Small intestine (tissue), 7 donors: ENCODE data around the gene COL5A3. TPM values are rescaled to one million over a fixed set of nuclear protein-coding genes. Genes with fewer than 3 reads are reported as not detected.
"Not testable (repeated sequence)": the region's sequence is repeated elsewhere in the genome, so short reads cannot be mapped to it uniquely, and the experiment has no call there.

ENCODE experiments used
- DNase-seq, 2 donors: peaks; one replicate each; pipeline versions ENCODE4 v3.0.0 to v3.0.0-alpha.2; 2013
- FAIRE-seq: peaks from 2 replicates; lab custom pipeline; 2012; peaks lifted over from hg19 to GRCh38; lab: Jason Lieb, UNC
- H3K27ac ChIP-seq, 3 donors: one replicate each; pipeline ENCODE4 v1.5.1; 2013; ENCODE audit warnings: low read length in 2 of 3, mild to moderate bottlenecking in 2 of 3, control low read depth in 1 of 3, inconsistent platforms in 1 of 3, low read depth in 1 of 3, moderate library complexity in 1 of 3
- H3K27me3 ChIP-seq, 3 donors: one replicate each; pipeline ENCODE4 v1.6.1; 2013; ENCODE audit warnings: low read length in 3 of 3, inconsistent platforms in 1 of 3; ENCODE audit not compliant: control insufficient read depth in 3 of 3, insufficient read depth in 3 of 3
- H3K36me3 ChIP-seq, 3 donors: one replicate each; pipeline ENCODE4 v1.6.1; 2013; ENCODE audit warnings: low read length in 3 of 3, inconsistent platforms in 1 of 3, low read depth in 1 of 3, mild to moderate bottlenecking in 1 of 3, moderate library complexity in 1 of 3; ENCODE audit not compliant: control insufficient read depth in 3 of 3, insufficient read depth in 2 of 3
- H3K4me1 ChIP-seq, 3 donors: one replicate each; pipeline ENCODE4 v1.6.1; 2013; ENCODE audit warnings: low read length in 2 of 3, inconsistent platforms in 1 of 3, low read depth in 1 of 3, mild to moderate bottlenecking in 1 of 3, moderate library complexity in 1 of 3; ENCODE audit not compliant: control insufficient read depth in 3 of 3, insufficient read depth in 2 of 3
- H3K4me3 ChIP-seq, 3 donors: one replicate each; pipeline ENCODE4 v1.5.1; 2013; ENCODE audit warnings: low read length in 3 of 3, control low read depth in 1 of 3, inconsistent platforms in 1 of 3, low read depth in 1 of 3, mild to moderate bottlenecking in 1 of 3, moderate library complexity in 1 of 3
- H3K9me3 ChIP-seq, 2 donors: one replicate each; pipeline ENCODE4 v1.6.1; 2013; ENCODE audit warnings: low read depth in 1 of 2, low read length in 1 of 2; ENCODE audit not compliant: control insufficient read depth in 2 of 2, insufficient read depth in 1 of 2
- WGBS, 3 donors: extraction: QIAGEN DNeasy Blood & Tissue Kit; methylation state at CpG; one replicate each; pipeline ENCODE4 v1.1.7; 2013; 5-methylcytosine and 5-hydroxymethylcytosine counted together
- polyA plus RNA-seq, 4 donors: library from polyadenylated mRNA; stranded (reverse) in 3 of 4; unstranded in 1 of 4; fragments of 200-250 nt in 3 of 4; fragments of 120-200 nt in 1 of 4; gene quantifications; one replicate each; pipeline versions ENCODE4 v1.2.1 to v1.2.3, GENCODE V29; 2013
- donor health status: healthy with polysubstance abuse.
- donor health status: control.
- donor health status: control.
- donor health status: Bipolar disorder and iron deficiency.
- donor health status: healthy.

COL5A3 gene
- polyA plus RNA-seq, 4 donors = 0.54 to 6.1 (median 1.5) TPM

DNA sequence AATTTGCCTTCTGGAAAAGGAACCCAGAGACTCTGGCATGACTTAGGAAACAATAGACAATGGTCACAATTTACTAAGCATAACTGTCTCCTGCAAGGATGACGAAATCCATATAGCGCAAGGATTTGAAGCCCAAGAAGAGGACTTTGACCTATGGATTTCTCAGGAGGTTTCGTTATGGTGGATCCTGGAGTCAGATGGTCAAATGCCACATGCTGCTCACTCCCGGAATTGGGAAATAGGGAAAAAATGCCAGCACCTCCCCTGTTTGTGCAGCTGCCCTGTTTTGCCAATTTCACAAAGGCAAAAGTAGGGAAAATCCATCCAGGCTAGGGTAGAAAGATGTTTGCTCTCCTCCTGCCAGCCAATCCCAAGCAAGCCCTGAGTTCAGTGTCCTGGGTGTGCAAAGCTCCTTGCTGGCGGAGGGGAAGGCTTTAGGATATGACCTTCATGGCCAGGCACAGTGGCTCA lies 26.3 kb upstream of the COL5A3 start:
- no peak for FAIRE-seq

DNA sequence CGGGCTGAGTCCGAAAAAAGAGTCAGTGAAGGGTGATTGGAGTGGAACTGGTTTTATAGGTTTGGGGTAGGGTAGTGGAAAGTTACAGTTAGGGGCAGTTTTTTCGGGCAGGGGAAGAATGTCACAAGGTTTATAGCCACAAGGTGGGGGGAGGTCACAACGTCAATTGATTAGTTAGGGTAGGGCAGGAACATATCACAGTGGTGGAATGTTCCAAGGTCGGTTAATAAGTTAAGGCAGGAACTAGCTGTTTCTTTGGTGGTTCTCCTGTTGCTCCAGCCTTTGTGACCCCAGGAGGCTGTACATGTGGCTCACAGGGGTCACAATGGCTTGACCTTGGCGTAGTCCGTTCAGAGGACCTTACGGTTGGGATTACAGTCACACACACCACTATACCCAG lies 23.3 kb upstream of the COL5A3 start:
- H3K27ac ChIP-seq = no peak overlapping the region
- FAIRE-seq = no peak
- WGBS, 3 donors = 50 to 68% (median 58%) methylated on average over 8 of the region's 8 CpGs

More for the DNA sequence above, 26.3 kb upstream of the COL5A3 start:
- H3K36me3 ChIP-seq = no peaks in the 10 kb centered on the region
- H3K4me3 ChIP-seq = no peak overlapping the region
- H3K4me1 ChIP-seq = peaks cover 0 to 5% (median 0%) of the 10 kb centered on the region in 3 donors
- H3K27ac ChIP-seq = no peak overlapping the region
- WGBS, 3 donors = 33 to 55% (median 34%) methylated on average over 5 of the region's 5 CpGs
- peaks cover 0 to 9% (median 7%) of the 10 kb centered on the region in 3 donors for H3K27me3 ChIP-seq
- H3K9me3 ChIP-seq = peaks cover 0 to 19% of the 10 kb centered on the region in 2 donors
- DNase-seq = peak; percentile 62 to 81

DNA sequence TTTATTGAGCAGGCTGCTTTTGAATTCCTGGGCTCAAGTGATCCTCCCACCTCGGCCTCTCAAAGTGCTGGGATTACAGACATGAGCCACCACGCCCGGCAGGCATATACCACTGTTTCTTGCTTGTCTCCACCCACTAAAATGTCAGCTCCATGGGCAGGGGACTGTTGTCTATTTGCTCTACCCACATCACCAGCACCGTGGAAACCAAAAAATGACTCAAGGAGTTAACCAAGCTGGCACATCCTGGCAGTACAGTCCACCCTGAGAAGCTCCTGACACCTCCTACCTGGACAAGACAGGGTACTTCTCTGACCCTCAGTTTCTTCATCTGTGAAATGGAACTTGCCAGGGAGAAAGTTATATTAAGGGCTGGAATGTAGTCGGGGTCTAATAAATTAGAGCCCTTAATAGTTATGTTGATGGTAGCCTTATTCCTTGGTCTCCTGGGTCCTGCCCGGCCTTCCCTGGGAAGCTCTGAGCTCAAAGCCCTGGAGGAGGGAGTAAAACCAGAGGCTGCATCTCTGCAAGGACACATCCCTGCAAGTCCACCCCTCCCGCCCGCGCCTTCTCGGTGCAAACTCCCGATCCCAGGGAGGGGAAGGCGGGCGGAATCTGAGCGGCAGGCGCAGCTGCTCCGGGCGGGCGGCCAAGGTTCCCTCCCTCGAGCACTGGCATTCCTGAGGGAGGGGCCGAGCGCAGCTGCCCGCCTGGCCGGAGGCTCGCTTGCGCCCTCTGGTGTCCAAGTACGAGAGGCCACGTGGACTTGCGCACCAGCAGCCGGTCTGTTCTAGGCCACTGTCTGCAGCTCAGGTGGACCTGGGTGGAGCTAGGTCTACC lies 17.1 kb upstream of the COL5A3 start:
- no peak overlapping the region for H3K27ac ChIP-seq
- peaks cover 0 to 3% (median 3%) of the 10 kb centered on the region in 3 donors for H3K27me3 ChIP-seq
- peaks cover 0 to 2% of the 10 kb centered on the region in 2 donors for H3K9me3 ChIP-seq
- H3K4me1 ChIP-seq = peaks cover 0 to 4% (median 0%) of the 10 kb centered on the region in 3 donors
- FAIRE-seq (no peak), DNase-seq (peak; percentile 90 to 96)
- no peaks in the 10 kb centered on the region for H3K36me3 ChIP-seq
- H3K4me3 ChIP-seq = no peak overlapping the region
- 5 to 8% (median 6%) methylated on average over 21 to 29 of the region's 29 CpGs for WGBS, 3 donors

More for the DNA sequence above, 23.3 kb upstream of the COL5A3 start:
- Histone ChIP-seq H3K4me1 (peaks cover 0 to 5% (median 0%) of the 10 kb centered on the region in 3 donors), H3K27me3 (peaks cover 0 to 7% (median 7%) of the 10 kb centered on the region in 3 donors), H3K36me3 (no peaks in the 10 kb centered on the region), H3K4me3 (no peak overlapping the region), H3K9me3 (peaks cover 0 to 4% of the 10 kb centered on the region in 2 donors)
- peak in 1 of 2 donors; percentile 12 for DNase-seq

DNA sequence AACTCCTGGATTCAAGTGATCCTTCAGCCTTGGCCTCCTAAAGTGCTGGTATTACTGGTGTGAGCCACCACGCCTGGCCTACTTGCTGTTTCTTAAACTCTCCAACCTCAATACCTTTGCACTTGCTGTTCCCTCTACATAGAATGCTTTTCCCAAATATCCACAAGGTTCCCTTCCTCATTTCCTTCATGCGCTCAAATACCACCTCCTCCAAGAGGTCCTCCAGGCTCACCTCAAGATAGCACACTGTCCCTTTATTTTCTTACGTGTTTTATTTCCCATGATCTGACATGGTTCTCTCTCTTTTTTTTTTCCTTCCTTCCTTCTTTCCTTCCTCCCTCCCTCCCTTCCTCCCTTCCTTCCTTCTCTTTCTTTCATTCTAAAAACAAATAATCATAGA lies 16.4 kb upstream of the COL5A3 start:
- DNase-seq = no peak
- H3K27ac ChIP-seq = no peak overlapping the region
- no peak overlapping the region for H3K4me3 ChIP-seq
- no peak for FAIRE-seq
- 84 to 91% (median 91%) methylated on average over 3 of the region's 3 CpGs for WGBS, 3 donors
- H3K9me3 ChIP-seq = peaks cover 0 to 2% of the 10 kb centered on the region in 2 donors
- no peaks in the 10 kb centered on the region for H3K36me3 ChIP-seq
- H3K27me3 ChIP-seq = peaks cover 0 to 3% (median 0%) of the 10 kb centered on the region in 3 donors
- peaks cover 0 to 4% (median 0%) of the 10 kb centered on the region in 3 donors for H3K4me1 ChIP-seq

DNA sequence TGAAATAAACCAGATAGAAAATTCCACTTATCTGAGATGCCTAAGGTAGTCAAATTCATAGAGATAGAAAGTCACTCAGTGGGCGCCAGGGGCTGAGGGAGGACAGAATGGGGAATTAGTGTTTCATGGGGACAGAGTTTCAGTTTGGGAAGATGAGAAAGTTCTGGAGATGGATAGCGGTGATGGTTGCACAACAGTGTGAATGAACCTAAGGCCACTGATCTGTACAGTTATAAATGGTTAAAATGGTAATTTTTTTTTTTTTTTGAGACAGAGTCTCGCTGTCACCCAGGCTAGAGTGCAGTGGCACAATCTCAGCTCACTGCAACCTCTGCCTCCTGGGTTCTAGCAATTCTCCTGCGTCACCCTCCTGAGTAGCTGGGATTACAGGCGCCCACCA lies 12.8 kb upstream of the COL5A3 start:
- FAIRE-seq, H3K9me3 ChIP-seq, H3K36me3 ChIP-seq, H3K4me3 ChIP-seq, H3K27me3 ChIP-seq, H3K27ac ChIP-seq, DNase-seq, H3K4me1 ChIP-seq: not testable (repeated sequence)
- WGBS, 3 donors = 66 to 86% (median 85%) methylated on average over 5 of the region's 5 CpGs

DNA sequence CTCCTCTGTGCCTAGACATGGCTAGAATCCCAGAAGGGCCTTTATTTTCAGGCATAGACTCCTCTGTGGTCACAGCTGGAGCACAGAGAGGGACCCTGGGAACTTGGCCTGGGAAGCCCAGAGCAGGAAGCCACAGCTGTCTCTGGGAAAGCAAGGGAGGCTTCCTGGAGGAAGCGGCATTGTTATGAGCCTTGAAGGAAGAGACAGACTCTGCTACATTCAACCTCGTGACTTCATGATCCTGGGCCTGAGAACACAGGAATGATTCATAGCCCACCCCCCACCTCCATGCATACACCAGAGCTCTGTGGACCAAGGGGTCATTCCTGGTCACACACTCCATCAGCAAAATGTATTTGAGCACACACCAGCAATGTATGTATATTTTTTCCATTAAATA lies 11.6 kb upstream of the COL5A3 start:
- peaks cover 0 to 3% (median 0%) of the 10 kb centered on the region in 3 donors for H3K27me3 ChIP-seq
- H3K9me3 ChIP-seq = no peaks in the 10 kb centered on the region
- H3K4me3 ChIP-seq = no peak overlapping the region
- no peak for FAIRE-seq
- DNase-seq = no peak
- H3K4me1 ChIP-seq = no peaks in the 10 kb centered on the region
- H3K36me3 ChIP-seq = no peaks in the 10 kb centered on the region
- H3K27ac ChIP-seq = no peak overlapping the region
- WGBS, 3 donors = 70 to 87% (median 75%) methylated on average over 2 of the region's 2 CpGs

DNA sequence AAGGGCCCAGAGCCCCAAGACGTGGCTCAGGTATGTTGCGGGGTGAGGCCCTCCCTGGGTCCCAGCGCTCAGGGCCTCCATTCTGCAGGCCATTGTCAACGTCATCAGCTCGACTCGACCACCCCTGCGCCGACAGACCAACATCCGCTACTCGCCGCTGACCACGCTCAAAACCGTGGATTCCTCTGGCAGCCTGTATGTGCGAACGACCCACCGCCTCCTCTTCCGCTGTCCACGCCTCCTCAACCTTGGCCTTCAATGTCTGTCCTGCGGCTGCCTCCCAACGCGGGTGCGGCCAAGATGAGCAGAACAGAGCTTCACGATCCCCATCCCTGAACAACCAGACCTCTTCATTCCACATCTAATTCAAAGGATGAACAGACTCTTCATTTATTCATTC lies 11.1 kb upstream of the COL5A3 start:
- Histone ChIP-seq H3K27me3 (peaks cover 0 to under 1% (median 0%) of the 10 kb centered on the region in 3 donors), H3K27ac (no peak overlapping the region), H3K36me3 (no peaks in the 10 kb centered on the region), H3K4me3 (no peak overlapping the region), H3K4me1 (no peaks in the 10 kb centered on the region), H3K9me3 (no peaks in the 10 kb centered on the region)
- DNase-seq (no peak), FAIRE-seq (no peak)
- 89 to 91% (median 90%) methylated on average over 23 of the region's 23 CpGs for WGBS, 3 donors

DNA sequence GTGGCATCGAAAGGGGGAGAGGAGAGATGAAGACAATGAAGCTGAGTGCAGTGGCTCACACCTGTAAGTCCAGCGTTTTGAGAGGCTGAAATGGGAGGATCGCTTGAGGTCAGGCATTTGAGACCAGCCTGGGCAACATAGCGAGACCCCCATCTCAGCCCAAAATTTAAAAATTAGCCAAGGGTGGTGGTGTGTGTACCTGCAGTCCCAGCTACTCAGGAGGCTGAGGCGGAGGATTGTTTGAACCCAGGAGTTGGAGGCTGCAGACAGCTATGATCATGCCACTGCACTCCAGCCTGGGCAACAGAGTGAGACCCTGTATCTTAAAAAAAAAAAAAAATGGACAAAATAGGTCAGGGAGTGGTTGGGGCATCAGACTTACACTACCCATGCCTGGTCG lies 10.5 kb upstream of the COL5A3 start:
- Histone ChIP-seq H3K4me3 (no peak overlapping the region), H3K27me3 (no peaks in the 10 kb centered on the region)
- FAIRE-seq = no peak

More for the DNA sequence above, 10.5 kb upstream of the COL5A3 start:
- 71 to 86% (median 80%) methylated on average over 6 of the region's 6 CpGs for WGBS, 3 donors
- H3K27ac ChIP-seq = no peak overlapping the region
- DNase-seq = no peak
- H3K9me3 ChIP-seq = no peaks in the 10 kb centered on the region
- no peaks in the 10 kb centered on the region for H3K4me1 ChIP-seq
- no peaks in the 10 kb centered on the region for H3K36me3 ChIP-seq
